ENCODE measurements around the gene GPRC5B. TPM values are rescaled to one million over a fixed set of nuclear protein-coding genes. Genes with fewer than 3 reads are reported as not detected.

The GPRC5B gene
- total and polyA plus RNA-seq, 2 of the 8 experiments (the other 6 are each of a cell fraction or from before 2014, with no cell fraction given) = 106 to 160 TPM

DNA sequence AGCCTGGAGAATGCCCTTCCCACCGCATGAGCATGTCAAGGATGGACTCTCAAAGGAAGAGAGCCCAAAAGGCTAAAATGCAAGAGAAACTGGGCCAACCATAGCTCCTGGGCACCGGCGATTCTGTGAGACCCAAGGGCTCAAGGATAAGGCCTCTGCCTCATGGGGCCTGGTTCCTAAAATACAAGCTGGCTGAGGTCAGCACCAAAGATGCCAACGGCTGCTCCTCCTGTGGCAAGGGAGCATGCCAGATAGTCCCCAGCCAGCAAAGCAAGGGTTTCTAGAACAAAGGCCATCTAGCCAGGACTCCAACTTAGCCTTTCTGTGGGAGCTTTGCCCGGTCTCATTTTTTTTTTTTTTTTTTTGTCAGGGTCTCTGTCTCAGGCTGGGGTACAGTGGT lies 20.1 kb downstream of the GPRC5B start:
- Histone ChIP-seq H3K23ac (ENCODE audit: insufficient read length) (no peak overlapping the region), H3K4ac (replicated peaks; ENCODE audit: insufficient read length, low read depth, low read length) (no peak overlapping the region), H3K9ac (replicated peaks in 1 of 4; ENCODE audit: extremely low read depth in 1 of 4, low read depth in 3 of 4, low read length in 3 of 4) (no peak overlapping the region), H4K5ac (ENCODE audit: insufficient read length, low read depth, low read length) (no peak overlapping the region), H3K23me2 (ENCODE audit: low read depth, low read length) (peaks cover 7% of the 10 kb centered on the region), H2BK15ac (ENCODE audit: low read length) (no peak overlapping the region), H3K79me1 (ENCODE audit: low read depth, low read length) (peaks cover 2% of the 10 kb centered on the region), H2AK5ac (ENCODE audit: low read depth, low read length) (no peak overlapping the region), H4K20me1 (replicated peaks in 1 of 2; ENCODE audit: control insufficient read depth in 1 of 2, insufficient read depth in 2 of 2, low read length in 2 of 2) (peaks cover 2 to 4% of the 10 kb centered on the region in 2 experiments), H2BK12ac (ENCODE audit: low read depth, low read length) (no peak overlapping the region), H3K56ac (replicated peaks; ENCODE audit: insufficient read length, low read depth, low read length) (no peak overlapping the region), H3K4me2 (ENCODE audit: insufficient read depth in 1 of 2, low read depth in 2 of 2, low read length in 2 of 2) (no peak overlapping the region), H3K4me3 (ENCODE audit: extremely low read depth in 1 of 4, insufficient read depth in 2 of 4, low read depth in 3 of 4, low read length in 4 of 4) (no peak overlapping the region), H4K8ac (ENCODE audit: extremely low read depth, insufficient read depth, low read length) (no peak overlapping the region), H2BK20ac (ENCODE audit: low read length) (no peak overlapping the region), H2BK120ac (replicated peaks; ENCODE audit: low read depth, low read length) (no peak overlapping the region), H2AFZ (ENCODE audit: low read length) (no peak overlapping the region), H3K18ac (ENCODE audit: extremely low read depth, low read length) (no peak overlapping the region), H3K14ac (ENCODE audit: insufficient read length) (no peak overlapping the region), H3K36me3 (ENCODE audit: control insufficient read depth in 2 of 4, insufficient read depth in 4 of 4, low read length in 3 of 4) (peaks cover 6 to 58% (median 27%) of the 10 kb centered on the region in 4 experiments), H3K27me3 (replicated peaks in 1 of 4; ENCODE audit: control insufficient read depth in 3 of 4, extremely low read depth in 1 of 4, insufficient read depth in 3 of 4, low read length in 3 of 4) (no peaks in the 10 kb centered on the region), H4K91ac (replicated peaks; ENCODE audit: insufficient read length, low read length) (no peak overlapping the region), H3K27ac (ENCODE audit: low read depth, low read length) (no peak overlapping the region), H3K4me1 (replicated peaks in 1 of 4; ENCODE audit: control insufficient read depth in 3 of 4, insufficient read depth in 4 of 4, low read length in 3 of 4) (peaks cover 12 to 26% (median 21%) of the 10 kb centered on the region in 4 experiments), H2BK5ac (ENCODE audit: low read depth, low read length) (0 out of 2 replicates have a peak overlapping the region, but pooled peaks have one; percentile 10), H3K79me2 (ENCODE audit: control insufficient read depth in 1 of 2, insufficient read depth in 2 of 2, low read length in 2 of 2) (peaks cover 0 to 56% of the 10 kb centered on the region in 2 experiments; a peak in 2 of 4 replicates), H3K9me3 (ENCODE audit: insufficient read depth in 2 of 2, low read depth in 1 of 2, low read length in 1 of 2) (no peaks in the 10 kb centered on the region)
- TF ChIP-seq POLR2AphosphoS5 (IDR thresholded peaks at IDR 0.05; ENCODE audit: low read depth, low read length) = peak; percentile 27; the same call in 1 of the 2 replicates
- no peak for TF ChIP-seq JUN (IDR thresholded peaks at IDR 0.05; ENCODE audit: low read depth, low read length)
- WGBS, 2 experiments (ENCODE audit: extremely low coverage in 1 of 2, insufficient coverage in 1 of 2, insufficient read length in 1 of 2, insufficient replicate concordance in 2 of 2, low coverage in 1 of 2, low lambda C conversion rate in 2 of 2, missing lambda C conversion rate in 1 of 2) = 88% methylated on average over 5 of the region's 5 CpGs; no CpG with 5 or more reads in 1 of the 2 experiments
- FAIRE-seq (no peak), DNase-seq (ENCODE audit: low read depth in 1 of 2, low spot score in 2 of 2) (no peak)
- POLR2A ChIA-PET (ENCODE audit: partially characterized antibody) = interaction anchor here (0.6 to 9.2 kb wide), 4 partner anchors 11 to 54 kb away, joined by 4 to 114 read pairs (median 29); no protein-coding TSS in a partner anchor
- CTCF ChIA-PET (ENCODE audit: partially characterized antibody) = interaction anchor here (0.6 to 1.2 kb wide), 3 partner anchors 18 to 179 kb away, joined by 3 read pairs; no protein-coding TSS in a partner anchor
